Activated T-cell treated with anti-CD3 and anti-CD28 coated beads, Interleukin-2, amount 50 U/mL, for 24 hours (primary cell): ENCODE measurements around the gene PRSS2.

Experiments
- DNase-seq: peaks from one replicate; pipeline ENCODE4 v3.0.0-alpha.2; 2020
- H3K27ac Mint-ChIP-seq: 2 replicates; pipeline ENCODE4 v1.8.0; 2020; ENCODE audit warnings: mild to moderate bottlenecking, mixed read lengths
- H3K27me3 Mint-ChIP-seq: 2 replicates; pipeline ENCODE4 v1.8.0; 2020; ENCODE audit warnings: mixed read lengths
- H3K36me3 Mint-ChIP-seq: 2 replicates; pipeline ENCODE4 v1.8.0; 2020; ENCODE audit warnings: low read depth, mixed read lengths
- H3K4me1 Mint-ChIP-seq: 2 replicates; pipeline ENCODE4 v1.8.0; 2020; ENCODE audit warnings: low read depth, mixed read lengths
- H3K4me3 Mint-ChIP-seq: 2 replicates; pipeline ENCODE4 v1.8.0; 2020; ENCODE audit warnings: mild to moderate bottlenecking, moderate library complexity, mixed read lengths
- H3K9me3 Mint-ChIP-seq: 2 replicates; pipeline ENCODE4 v1.8.0; 2020; ENCODE audit warnings: mixed read lengths

Gene PRSS2

DNA sequence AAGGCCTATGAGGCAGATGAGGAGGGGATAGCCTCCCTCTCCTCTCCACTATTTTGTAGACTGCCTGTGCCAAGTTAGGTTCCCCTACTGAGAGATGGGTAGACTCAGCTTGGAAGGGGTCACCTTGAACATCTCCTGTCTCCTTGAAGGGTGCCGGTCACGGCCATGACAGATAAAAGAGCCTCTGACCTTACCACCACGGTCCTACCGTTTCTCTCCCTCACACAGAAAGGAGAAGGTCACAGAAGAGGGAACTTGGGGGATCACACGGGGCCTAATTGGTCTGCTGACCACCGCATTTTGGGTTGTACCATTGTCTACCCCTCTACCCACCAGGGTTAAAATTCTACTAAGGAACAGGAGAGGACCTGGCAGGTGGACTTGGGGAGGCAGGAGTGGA lies 17.0 kb downstream of the PRSS2 start:
- no peaks in the 10 kb centered on the region for H3K9me3 Mint-ChIP-seq
- DNase-seq: peak; percentile 45
- peak overlapping the region; percentile 96 for H3K27ac Mint-ChIP-seq
- no peaks in the 10 kb centered on the region for H3K27me3 Mint-ChIP-seq
- peaks cover 30% of the 10 kb centered on the region for H3K4me1 Mint-ChIP-seq
- peaks cover 60% of the 10 kb centered on the region for H3K36me3 Mint-ChIP-seq
- H3K4me3 Mint-ChIP-seq: peak overlapping the region; percentile 86

GRCh38 chr7:142788303-142789289 lies 17.8 kb downstream of the PRSS2 start:
- peaks cover 32% of the 10 kb centered on the region for H3K4me1 Mint-ChIP-seq

DNA sequence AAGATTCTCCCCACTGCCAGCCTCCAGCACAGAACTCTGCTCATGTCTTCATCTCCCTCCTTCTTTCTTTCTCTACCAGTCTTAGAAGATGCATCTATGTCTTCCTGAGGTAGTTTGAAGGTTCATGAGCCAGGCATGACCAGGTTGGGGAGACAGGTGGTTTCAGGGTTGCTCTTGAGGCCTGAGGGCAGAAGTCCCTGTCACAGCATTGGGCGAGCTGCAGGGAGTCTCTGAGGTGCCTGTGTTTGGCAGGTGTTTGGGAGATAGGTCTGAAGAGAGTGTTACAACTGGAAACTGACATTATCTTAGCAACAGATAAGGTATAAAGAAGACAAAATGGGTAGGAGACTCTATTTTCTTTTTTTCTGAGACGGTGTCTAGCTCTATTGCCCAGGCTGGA lies 18.7 kb downstream of the PRSS2 start:
- peak overlapping the region; percentile 96 for H3K27ac Mint-ChIP-seq
- peaks cover 38% of the 10 kb centered on the region for H3K4me1 Mint-ChIP-seq
- H3K4me3 Mint-ChIP-seq: peak overlapping the region; percentile 86
- DNase-seq: peak; percentile 44
- H3K9me3 Mint-ChIP-seq: no peaks in the 10 kb centered on the region
- H3K27me3 Mint-ChIP-seq: no peaks in the 10 kb centered on the region
- peaks cover 77% of the 10 kb centered on the region for H3K36me3 Mint-ChIP-seq

More at GRCh38 chr7:142788303-142789289, 17.8 kb downstream of the PRSS2 start:
- Mint-ChIP-seq H3K4me3 (peak overlapping the region; percentile 86), H3K36me3 (peaks cover 68% of the 10 kb centered on the region), H3K9me3 (no peaks in the 10 kb centered on the region), H3K27me3 (no peaks in the 10 kb centered on the region), H3K27ac (peak overlapping the region; percentile 96)
- peak; percentile 54 for DNase-seq

GRCh38 chr7:142790056-142790455 lies 19.3 kb downstream of the PRSS2 start:
- Mint-ChIP-seq H3K4me3 (peak overlapping the region; percentile 86), H3K4me1 (peaks cover 44% of the 10 kb centered on the region), H3K27ac (peak overlapping the region; percentile 96), H3K36me3 (peaks cover 78% of the 10 kb centered on the region), H3K9me3 (no peaks in the 10 kb centered on the region), H3K27me3 (no peaks in the 10 kb centered on the region)
- DNase-seq: peak; percentile 71

- Mint-ChIP-seq H3K9me3 (no peaks in the 10 kb centered on the region), H3K27me3 (no peaks in the 10 kb centered on the region), H3K36me3 (peaks cover 78% of the 10 kb centered on the region), H3K27ac (peak overlapping the region; percentile 96), H3K4me1 (peaks cover 47% of the 10 kb centered on the region), H3K4me3 (peak overlapping the region; percentile 86)
- no peak for DNase-seq
Observed at GRCh38 chr7:142790555-142790954, 19.8 kb downstream of the PRSS2 start.

DNA sequence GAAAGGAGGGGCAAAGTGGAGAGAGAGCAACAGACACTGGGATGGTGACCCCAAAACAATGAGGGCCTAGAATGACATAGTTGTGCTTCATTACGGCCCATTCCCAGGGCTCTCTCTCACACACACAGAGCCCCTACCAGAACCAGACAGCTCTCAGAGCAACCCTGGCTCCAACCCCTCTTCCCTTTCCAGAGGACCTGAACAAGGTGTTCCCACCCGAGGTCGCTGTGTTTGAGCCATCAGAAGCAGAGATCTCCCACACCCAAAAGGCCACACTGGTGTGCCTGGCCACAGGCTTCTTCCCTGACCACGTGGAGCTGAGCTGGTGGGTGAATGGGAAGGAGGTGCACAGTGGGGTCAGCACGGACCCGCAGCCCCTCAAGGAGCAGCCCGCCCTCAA lies 20.7 kb downstream of the PRSS2 start:
- Mint-ChIP-seq H3K27me3 (no peaks in the 10 kb centered on the region), H3K27ac (peak overlapping the region; percentile 99), H3K36me3 (peaks cover 85% of the 10 kb centered on the region), H3K9me3 (no peaks in the 10 kb centered on the region), H3K4me3 (peak overlapping the region; percentile 86), H3K4me1 (peaks cover 50% of the 10 kb centered on the region)
- DNase-seq: peak; percentile 59

- no peaks in the 10 kb centered on the region for H3K9me3 Mint-ChIP-seq
- no peaks in the 10 kb centered on the region for H3K27me3 Mint-ChIP-seq
- no peak for DNase-seq
- H3K4me3 Mint-ChIP-seq: peak overlapping the region; percentile 86
- peaks cover 88% of the 10 kb centered on the region for H3K36me3 Mint-ChIP-seq
- peak overlapping the region; percentile 99 for H3K27ac Mint-ChIP-seq
- peaks cover 50% of the 10 kb centered on the region for H3K4me1 Mint-ChIP-seq
Observed at GRCh38 chr7:142792129-142792528, 21.4 kb downstream of the PRSS2 start.

GRCh38 chr7:142792593-142792992 lies 21.8 kb downstream of the PRSS2 start:
- Mint-ChIP-seq H3K36me3 (peaks cover 88% of the 10 kb centered on the region), H3K27me3 (no peaks in the 10 kb centered on the region), H3K9me3 (no peaks in the 10 kb centered on the region), H3K27ac (peak overlapping the region; percentile 99), H3K4me3 (peak overlapping the region; percentile 86), H3K4me1 (peaks cover 50% of the 10 kb centered on the region)
- DNase-seq: peak; percentile 33

DNA sequence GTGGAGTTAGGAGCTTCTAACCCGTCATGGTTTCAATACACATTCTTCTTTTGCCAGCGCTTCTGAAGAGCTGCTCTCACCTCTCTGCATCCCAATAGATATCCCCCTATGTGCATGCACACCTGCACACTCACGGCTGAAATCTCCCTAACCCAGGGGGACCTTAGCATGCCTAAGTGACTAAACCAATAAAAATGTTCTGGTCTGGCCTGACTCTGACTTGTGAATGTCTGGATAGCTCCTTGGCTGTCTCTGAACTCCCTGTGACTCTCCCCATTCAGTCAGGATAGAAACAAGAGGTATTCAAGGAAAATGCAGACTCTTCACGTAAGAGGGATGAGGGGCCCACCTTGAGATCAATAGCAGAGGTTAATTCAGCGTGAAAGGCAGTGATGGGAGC lies 22.4 kb downstream of the PRSS2 start:
- DNase-seq: peak; percentile 32
- peak overlapping the region; percentile 86 for H3K4me3 Mint-ChIP-seq
- no peaks in the 10 kb centered on the region for H3K9me3 Mint-ChIP-seq
- no peaks in the 10 kb centered on the region for H3K27me3 Mint-ChIP-seq
- peaks cover 88% of the 10 kb centered on the region for H3K36me3 Mint-ChIP-seq
- H3K4me1 Mint-ChIP-seq: peaks cover 52% of the 10 kb centered on the region
- peak overlapping the region; percentile 99 for H3K27ac Mint-ChIP-seq

- Mint-ChIP-seq H3K27ac (peak overlapping the region; percentile 99), H3K4me1 (peaks cover 70% of the 10 kb centered on the region), H3K27me3 (no peaks in the 10 kb centered on the region), H3K36me3 (peaks cover 88% of the 10 kb centered on the region), H3K9me3 (no peaks in the 10 kb centered on the region), H3K4me3 (peak overlapping the region; percentile 98)
- DNase-seq: peak; percentile 75
Observed at GRCh38 chr7:142795339-142795863, 24.6 kb downstream of the PRSS2 start.

- Mint-ChIP-seq H3K27me3 (no peaks in the 10 kb centered on the region), H3K4me1 (peaks cover 72% of the 10 kb centered on the region), H3K27ac (peak overlapping the region; percentile 99), H3K9me3 (no peaks in the 10 kb centered on the region), H3K4me3 (peak overlapping the region; percentile 98), H3K36me3 (peaks cover 88% of the 10 kb centered on the region)
- DNase-seq: no peak
Observed at GRCh38 chr7:142796001-142796500, 25.3 kb downstream of the PRSS2 start.

DNA sequence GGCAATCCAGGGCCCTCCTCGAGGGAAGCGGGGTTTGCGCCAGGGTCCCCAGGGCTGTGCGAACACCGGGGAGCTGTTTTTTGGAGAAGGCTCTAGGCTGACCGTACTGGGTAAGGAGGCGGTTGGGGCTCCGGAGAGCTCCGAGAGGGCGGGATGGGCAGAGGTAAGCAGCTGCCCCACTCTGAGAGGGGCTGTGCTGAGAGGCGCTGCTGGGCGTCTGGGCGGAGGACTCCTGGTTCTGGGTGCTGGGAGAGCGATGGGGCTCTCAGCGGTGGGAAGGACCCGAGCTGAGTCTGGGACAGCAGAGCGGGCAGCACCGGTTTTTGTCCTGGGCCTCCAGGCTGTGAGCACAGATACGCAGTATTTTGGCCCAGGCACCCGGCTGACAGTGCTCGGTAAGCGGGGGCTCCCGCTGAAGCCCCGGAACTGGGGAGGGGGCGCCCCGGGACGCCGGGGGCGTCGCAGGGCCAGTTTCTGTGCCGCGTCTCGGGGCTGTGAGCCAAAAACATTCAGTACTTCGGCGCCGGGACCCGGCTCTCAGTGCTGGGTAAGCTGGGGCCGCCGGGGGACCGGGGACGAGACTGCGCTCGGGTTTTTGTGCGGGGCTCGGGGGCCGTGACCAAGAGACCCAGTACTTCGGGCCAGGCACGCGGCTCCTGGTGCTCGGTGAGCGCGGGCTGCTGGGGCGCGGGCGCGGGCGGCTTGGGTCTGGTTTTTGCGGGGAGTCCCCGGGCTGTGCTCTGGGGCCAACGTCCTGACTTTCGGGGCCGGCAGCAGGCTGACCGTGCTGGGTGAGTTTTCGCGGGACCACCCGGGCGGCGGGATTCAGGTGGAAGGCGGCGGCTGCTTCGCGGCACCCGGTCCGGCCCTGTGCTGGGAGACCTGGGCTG lies 26.0 kb downstream of the PRSS2 start:
- no peaks in the 10 kb centered on the region for H3K27me3 Mint-ChIP-seq
- H3K9me3 Mint-ChIP-seq: no peaks in the 10 kb centered on the region
- DNase-seq: peak; percentile 68
- H3K4me1 Mint-ChIP-seq: peaks cover 73% of the 10 kb centered on the region
- H3K4me3 Mint-ChIP-seq: peak overlapping the region; percentile 98
- H3K36me3 Mint-ChIP-seq: peaks cover 88% of the 10 kb centered on the region
- peak overlapping the region; percentile 99 for H3K27ac Mint-ChIP-seq

- H3K9me3 Mint-ChIP-seq: no peaks in the 10 kb centered on the region
- H3K4me1 Mint-ChIP-seq: peaks cover 77% of the 10 kb centered on the region
- peak overlapping the region; percentile 98 for H3K4me3 Mint-ChIP-seq
- H3K27me3 Mint-ChIP-seq: no peaks in the 10 kb centered on the region
- H3K36me3 Mint-ChIP-seq: peaks cover 88% of the 10 kb centered on the region
- DNase-seq: peak; percentile 79
- peak overlapping the region; percentile 99 for H3K27ac Mint-ChIP-seq
Observed at GRCh38 chr7:142797391-142798377, 26.9 kb downstream of the PRSS2 start.
